ENCODE data around the gene COPE. TPM values are rescaled to one million over a fixed set of nuclear protein-coding genes. Genes with fewer than 3 reads are reported as not detected.

The COPE gene
- total and polyA plus RNA-seq, 2 donors (not counting 1 experiment from before 2014, with no cell fraction given), result 154 to 279 TPM

- Histone ChIP-seq H4K20me1 (ENCODE audit: control insufficient read depth, insufficient read depth, low read length, poor library complexity, severe bottlenecking) (peaks cover 17% of the 10 kb centered on the region), H3K79me2 (ENCODE audit: control insufficient read depth, insufficient read depth, low read length) (no peaks in the 10 kb centered on the region), H3K4me2 (replicated peaks; ENCODE audit: low read depth, low read length, poor library complexity, severe bottlenecking) (peak within 1 kb of the TSS; percentile 66), H3K4me1 (ENCODE audit: control insufficient read depth in 2 of 2, insufficient read depth in 2 of 2, low read length in 2 of 2) (peaks cover 13 to 17% of the 10 kb centered on the region in 2 donors), H3K27me3 (replicated peaks in 1 of 4; ENCODE audit: control extremely low read depth in 1 of 4, control insufficient read depth in 3 of 4, insufficient read depth in 4 of 4, low read length in 3 of 4) (peaks cover 0 to 25% (median 11%) of the 10 kb centered on the region in 4 experiments), H3K9me3 (ENCODE audit: control extremely low read depth in 1 of 3, control insufficient read depth in 2 of 3, insufficient read depth in 1 of 3, low read length in 2 of 3) (no peaks in the 10 kb centered on the region), H3K36me3 (replicated peaks in 1 of 2; ENCODE audit: control extremely low read depth in 1 of 2, control insufficient read depth in 1 of 2, extremely low read depth in 1 of 2, insufficient read depth in 2 of 2, low read length in 1 of 2) (peaks cover 0 to 19% of the 10 kb centered on the region in 2 experiments), H3K4me3 (ENCODE audit: control extremely low read depth in 1 of 5, extremely low read depth in 1 of 5, insufficient read depth in 1 of 5, low read depth in 2 of 5, low read length in 4 of 5) (peak within 1 kb of the TSS in 1 of 5 experiments; percentile 2), H3K27ac (ENCODE audit: low read length in 2 of 2) (no peak within 1 kb of the TSS), H3K9ac (ENCODE audit: low read length) (no peak within 1 kb of the TSS), H2AFZ (ENCODE audit: insufficient read depth, low read depth, low read length, poor library complexity, severe bottlenecking) (no peak within 1 kb of the TSS)
- CTCF ChIA-PET, result no interaction called here
- no peak within 1 kb of the TSS for H3K27ac Mint-ChIP-seq
- peaks cover 11% of the 10 kb centered on the region for H3K4me1 Mint-ChIP-seq
- peak within 1 kb of the TSS; percentile 87 for H3K4me3 Mint-ChIP-seq
- H3K9me3 Mint-ChIP-seq (ENCODE audit: insufficient read depth), result no peaks in the 10 kb centered on the region
- under 1% methylated on average over 84 of the region's 89 CpGs for WGBS (ENCODE audit: insufficient coverage)
- H3K27me3 Mint-ChIP-seq, result peaks cover 25% of the 10 kb centered on the region
- TF ChIP-seq EZH2 (IDR thresholded peaks at IDR 0.05; ENCODE audit: borderline replicate concordance, insufficient read depth, low read depth, low read length, poor library complexity, severe bottlenecking), result no peak
- no peak for TF ChIP-seq CTCF (IDR thresholded peaks at IDR 0.05)
- intact Hi-C loops (cut with micrococcal nuclease), result no loop called here
- ATAC-seq (ENCODE audit: low read depth) (no peak), DNase-seq (peak; percentile 34)
- POLR2A ChIA-PET, result no interaction called here
Observed at GRCh38 chr19:18895824-18896341, 23.3 kb downstream of the COPE start, which contains the start of gene CERS1. CERS1 (minus strand) TSS chr19:18896158; CDS start chr19:18896072, 86 bp downstream.

DNA sequence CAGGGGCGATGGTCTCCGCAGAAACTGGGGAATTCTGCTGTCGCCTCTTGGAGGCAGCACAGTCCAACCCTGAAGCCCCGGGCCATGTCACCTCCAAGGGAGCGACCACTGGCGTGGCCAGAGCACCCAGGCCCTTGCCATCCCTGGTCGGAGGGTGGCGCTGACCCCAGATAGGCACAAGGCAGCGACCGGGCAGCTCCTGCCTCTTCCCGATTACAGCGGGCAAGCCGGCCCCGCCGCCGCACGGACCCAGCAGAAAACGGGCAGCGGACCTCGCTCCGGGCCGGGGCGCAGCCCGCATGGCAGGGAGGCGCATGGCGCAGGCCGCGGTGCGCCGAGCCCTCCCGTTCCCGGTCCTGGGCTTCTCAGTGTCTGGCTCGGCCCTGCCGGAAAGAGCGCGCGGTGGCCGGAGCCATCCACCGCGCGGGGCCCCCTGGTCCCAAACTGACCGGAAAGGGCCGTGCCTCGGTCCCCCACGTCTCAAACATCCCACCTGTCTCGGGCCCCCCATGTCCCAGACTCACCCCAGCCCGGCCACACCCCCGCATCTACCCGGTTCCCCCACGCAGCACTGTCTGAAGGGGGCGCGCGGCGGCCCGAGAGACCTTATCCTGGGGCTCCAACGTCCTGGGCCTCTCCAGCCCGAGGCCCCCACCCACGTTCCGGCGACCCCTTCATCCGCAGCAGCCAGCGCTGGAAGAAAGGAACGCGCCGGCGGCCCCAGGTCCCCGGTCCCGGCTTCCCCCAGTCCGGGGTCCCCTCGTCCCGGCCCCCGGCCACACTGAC is 24.0 kb downstream of the COPE start:
- H3K9ac ChIP-seq (ENCODE audit: low read length), result no peak overlapping the region
- peak overlapping the region; percentile 66 for H3K4me2 ChIP-seq (replicated peaks; ENCODE audit: low read depth, low read length, poor library complexity, severe bottlenecking)
- no peaks in the 10 kb centered on the region for H3K9me3 ChIP-seq (ENCODE audit: control extremely low read depth in 1 of 3, control insufficient read depth in 2 of 3, insufficient read depth in 1 of 3, low read length in 2 of 3)
- 2% methylated on average over 72 of the region's 72 CpGs for WGBS (ENCODE audit: insufficient coverage)
- TF ChIP-seq EZH2 (IDR thresholded peaks at IDR 0.05; ENCODE audit: borderline replicate concordance, insufficient read depth, low read depth, low read length, poor library complexity, severe bottlenecking) (peak; percentile 42), CTCF (IDR thresholded peaks at IDR 0.05) (no peak)
- Mint-ChIP-seq H3K27ac (no peak overlapping the region), H3K9me3 (ENCODE audit: insufficient read depth) (no peaks in the 10 kb centered on the region), H3K4me1 (peaks cover 11% of the 10 kb centered on the region), H3K27me3 (peaks cover 26% of the 10 kb centered on the region), H3K4me3 (peak overlapping the region; percentile 71)
- DNase-seq (peak; percentile 41), ATAC-seq (ENCODE audit: low read depth) (no peak)
- H3K36me3 ChIP-seq (replicated peaks in 1 of 2; ENCODE audit: control extremely low read depth in 1 of 2, control insufficient read depth in 1 of 2, extremely low read depth in 1 of 2, insufficient read depth in 2 of 2, low read length in 1 of 2), result peaks cover 0 to 15% of the 10 kb centered on the region in 2 experiments
- peaks cover 10% of the 10 kb centered on the region for H4K20me1 ChIP-seq (ENCODE audit: control insufficient read depth, insufficient read depth, low read length, poor library complexity, severe bottlenecking)
- no peak overlapping the region for H2AFZ ChIP-seq (ENCODE audit: insufficient read depth, low read depth, low read length, poor library complexity, severe bottlenecking)
- H3K27me3 ChIP-seq (replicated peaks in 1 of 4; ENCODE audit: control extremely low read depth in 1 of 4, control insufficient read depth in 3 of 4, insufficient read depth in 4 of 4, low read length in 3 of 4), result peaks cover 0 to 25% (median 11%) of the 10 kb centered on the region in 4 experiments
- CTCF ChIA-PET, result interaction anchor here (1.6 kb wide), 1 partner anchor 444 kb away, joined by 4 read pairs; no protein-coding TSS in a partner anchor
- H3K4me1 ChIP-seq (ENCODE audit: control insufficient read depth in 2 of 2, insufficient read depth in 2 of 2, low read length in 2 of 2), result peaks cover 13 to 17% of the 10 kb centered on the region in 2 donors
- H3K4me3 ChIP-seq (ENCODE audit: control extremely low read depth in 1 of 5, extremely low read depth in 1 of 5, insufficient read depth in 1 of 5, low read depth in 2 of 5, low read length in 4 of 5), result peak overlapping the region in 1 of 5 experiments; percentile 2
- POLR2A ChIA-PET, result no interaction called here
- no peaks in the 10 kb centered on the region for H3K79me2 ChIP-seq (ENCODE audit: control insufficient read depth, insufficient read depth, low read length)
- no peak overlapping the region for H3K27ac ChIP-seq (ENCODE audit: low read length in 2 of 2)
- intact Hi-C loops (cut with micrococcal nuclease), result no loop called here

Data from B cell (primary cell).